Natural killer cell (primary cell): ENCODE measurements around the gene CMAS. TPM values are rescaled to one million over a fixed set of nuclear protein-coding genes. Genes with fewer than 3 reads are reported as not detected.
"Not testable (repeated sequence)": the region's sequence is repeated elsewhere in the genome, so short reads cannot be mapped to it uniquely, and the experiment has no call there.

Experiments used
- ATAC-seq, 3 donors: fragments of 150-1000 bp in 2 of 3; fragments of 200-7000 bp in 1 of 3; cut with Tn5 transposase; 1 replicate in 1 of 3; 2 replicates in 2 of 3; pipeline ENCODE4 v1.10.0; 2021; ENCODE audit warnings: mild to moderate bottlenecking in 2 of 3, moderate library complexity in 2 of 3
- DNase-seq, 2 donors: peaks; one replicate each; pipeline versions ENCODE4 v3.0.0 to v3.0.0-alpha.2; 2013 to 2021; ENCODE audit warnings: mixed read lengths in 1 of 2
- H3K27ac ChIP-seq: one replicate; pipeline ENCODE4 v1.5.1; 2013; ENCODE audit warnings: mild to moderate bottlenecking, low read length
- H3K27me3 ChIP-seq: one replicate; pipeline ENCODE4 v1.6.1; 2013; ENCODE audit warnings: low read length; ENCODE audit not compliant: control insufficient read depth, insufficient read depth
- H3K36me3 ChIP-seq: one replicate; pipeline ENCODE4 v1.6.1; 2013; ENCODE audit warnings: low read length; ENCODE audit not compliant: control insufficient read depth, insufficient read depth
- H3K4me1 ChIP-seq: one replicate; pipeline ENCODE4 v1.6.1; 2013; ENCODE audit warnings: low read length; ENCODE audit not compliant: control insufficient read depth, insufficient read depth
- H3K4me3 ChIP-seq: one replicate; pipeline ENCODE4 v1.5.1; 2013; ENCODE audit warnings: low read length
- H3K9me3 ChIP-seq: one replicate; pipeline ENCODE4 v1.6.1; 2013; ENCODE audit warnings: low read length; ENCODE audit not compliant: control insufficient read depth, insufficient read depth
- H3K27ac Mint-ChIP-seq, 2 donors: one replicate each; pipeline ENCODE4 v1.8.0; 2022; ENCODE audit warnings: mild to moderate bottlenecking in 2 of 2, mixed read lengths in 2 of 2, moderate library complexity in 1 of 2
- H3K27me3 Mint-ChIP-seq, 2 donors: one replicate each; pipeline ENCODE4 v1.8.0; 2022; ENCODE audit warnings: low read depth in 2 of 2, mixed read lengths in 2 of 2
- H3K36me3 Mint-ChIP-seq: one replicate; pipeline ENCODE4 v1.8.0; 2022; ENCODE audit warnings: mixed read lengths
- H3K4me1 Mint-ChIP-seq, 2 donors: one replicate each; pipeline ENCODE4 v1.8.0; 2022; ENCODE audit warnings: mixed read lengths in 2 of 2
- H3K4me3 Mint-ChIP-seq: one replicate; pipeline ENCODE4 v1.8.0; 2022; ENCODE audit warnings: mild to moderate bottlenecking, moderate library complexity, mixed read lengths
- H3K9me3 Mint-ChIP-seq, 2 donors: one replicate each; pipeline ENCODE4 v1.8.0; 2022; ENCODE audit warnings: mixed read lengths in 2 of 2
- CTCF ChIP-seq: fragments of 200-600 bp; IDR thresholded peaks from one replicate; pipeline ENCODE4 v1.8.0; 2022; ENCODE audit warnings: antibody characterized with exemption
- WGBS: methylation state at CpG from one replicate; pipeline ENCODE4 v1.1.7; 2013; ENCODE audit warnings: missing lambda C conversion rate; ENCODE audit not compliant: insufficient coverage; 5-methylcytosine and 5-hydroxymethylcytosine counted together
- intact Hi-C: fragments of 100-400 bp; cut with micrococcal nuclease; formaldehyde crosslinking; loops from one replicate; pipeline ENCODE4 v1.14.2; 2022
- total RNA-seq, 4 donors: library from RNA; stranded (reverse); fragments of 120-200 nt in 1 of 4; gene quantifications; one replicate each; pipeline versions ENCODE4 v1.2.3 to v1.2.4, GENCODE V29; 2013 to 2022

The CMAS gene
- total RNA-seq, 3 donors from 2014 or later (not counting 1 experiment from before 2014, with no cell fraction given): 10.0 to 19.8 (median 13.7) TPM

- no peak for DNase-seq
- intact Hi-C loops: no loop called here
- no peak overlapping the region for H3K27ac Mint-ChIP-seq
- Histone ChIP-seq H3K4me1 (no peaks in the 10 kb centered on the region), H3K9me3 (no peaks in the 10 kb centered on the region), H3K4me3 (no peak overlapping the region), H3K36me3 (no peaks in the 10 kb centered on the region), H3K27me3 (no peaks in the 10 kb centered on the region), H3K27ac (no peak overlapping the region)
- no peak for ATAC-seq
- TF ChIP-seq CTCF: no peak
- H3K36me3 Mint-ChIP-seq: no peaks in the 10 kb centered on the region
- no peaks in the 10 kb centered on the region for H3K9me3 Mint-ChIP-seq
- H3K27me3 Mint-ChIP-seq: peaks cover 0 to 8% of the 10 kb centered on the region in 2 donors
- H3K4me1 Mint-ChIP-seq: no peaks in the 10 kb centered on the region
- 80% methylated on average over 7 of the region's 7 CpGs for WGBS
- H3K4me3 Mint-ChIP-seq: no peak overlapping the region
Observed at GRCh38 chr12:22014783-22015144, 31.3 kb upstream of the CMAS start.

GRCh38 chr12:22016982-22017381 is 29.0 kb upstream of the CMAS start:
- Mint-ChIP-seq H3K4me3 (no peak overlapping the region), H3K27ac (no peak overlapping the region), H3K36me3 (no peaks in the 10 kb centered on the region), H3K4me1 (no peaks in the 10 kb centered on the region), H3K27me3 (peaks cover 0 to 12% of the 10 kb centered on the region in 2 donors), H3K9me3 (no peaks in the 10 kb centered on the region)
- TF ChIP-seq CTCF: no peak
- Histone ChIP-seq H3K27ac (no peak overlapping the region), H3K4me3 (no peak overlapping the region), H3K4me1 (no peaks in the 10 kb centered on the region), H3K36me3 (no peaks in the 10 kb centered on the region), H3K9me3 (no peaks in the 10 kb centered on the region), H3K27me3 (no peaks in the 10 kb centered on the region)
- intact Hi-C loops: no loop called here
- DNase-seq (no peak), ATAC-seq (no peak)

GRCh38 chr12:22018860-22019259 is 27.2 kb upstream of the CMAS start:
- intact Hi-C loops: no loop called here
- H3K4me1 ChIP-seq: no peaks in the 10 kb centered on the region
- Mint-ChIP-seq H3K4me1 (no peaks in the 10 kb centered on the region), H3K27ac (no peak overlapping the region), H3K36me3 (no peaks in the 10 kb centered on the region), H3K9me3 (no peaks in the 10 kb centered on the region), H3K4me3 (no peak overlapping the region), H3K27me3 (peaks cover 0 to 12% of the 10 kb centered on the region in 2 donors)
- TF ChIP-seq CTCF: no peak
- H3K36me3 ChIP-seq: no peaks in the 10 kb centered on the region
- no peaks in the 10 kb centered on the region for H3K9me3 ChIP-seq
- no peaks in the 10 kb centered on the region for H3K27me3 ChIP-seq
- no CpG with 5 or more reads among the region's 6 CpGs for WGBS
- peak in 1 of 2 donors; percentile 33 for DNase-seq
- no peak overlapping the region for H3K4me3 ChIP-seq
- no peak for ATAC-seq
- no peak overlapping the region for H3K27ac ChIP-seq

- H3K36me3 ChIP-seq, ATAC-seq, H3K9me3 Mint-ChIP-seq, H3K4me3 ChIP-seq, H3K4me3 Mint-ChIP-seq, H3K4me1 Mint-ChIP-seq, H3K9me3 ChIP-seq, H3K27ac ChIP-seq, H3K27ac Mint-ChIP-seq, H3K36me3 Mint-ChIP-seq, DNase-seq, H3K4me1 ChIP-seq, intact Hi-C loops, H3K27me3 ChIP-seq: not testable (repeated sequence)
- peaks cover 6 to 16% of the 10 kb centered on the region in 2 donors for H3K27me3 Mint-ChIP-seq
Observed at GRCh38 chr12:22023489-22023888, 22.5 kb upstream of the CMAS start.
